ENCODE measurements around the gene SLCO4A1. TPM values are rescaled to one million over a fixed set of nuclear protein-coding genes. Genes with fewer than 3 reads are reported as not detected.

The SLCO4A1 gene
- total and polyA plus RNA-seq, 2 experiments from 2014 or later: 25.8 to 99.0 TPM

DNA sequence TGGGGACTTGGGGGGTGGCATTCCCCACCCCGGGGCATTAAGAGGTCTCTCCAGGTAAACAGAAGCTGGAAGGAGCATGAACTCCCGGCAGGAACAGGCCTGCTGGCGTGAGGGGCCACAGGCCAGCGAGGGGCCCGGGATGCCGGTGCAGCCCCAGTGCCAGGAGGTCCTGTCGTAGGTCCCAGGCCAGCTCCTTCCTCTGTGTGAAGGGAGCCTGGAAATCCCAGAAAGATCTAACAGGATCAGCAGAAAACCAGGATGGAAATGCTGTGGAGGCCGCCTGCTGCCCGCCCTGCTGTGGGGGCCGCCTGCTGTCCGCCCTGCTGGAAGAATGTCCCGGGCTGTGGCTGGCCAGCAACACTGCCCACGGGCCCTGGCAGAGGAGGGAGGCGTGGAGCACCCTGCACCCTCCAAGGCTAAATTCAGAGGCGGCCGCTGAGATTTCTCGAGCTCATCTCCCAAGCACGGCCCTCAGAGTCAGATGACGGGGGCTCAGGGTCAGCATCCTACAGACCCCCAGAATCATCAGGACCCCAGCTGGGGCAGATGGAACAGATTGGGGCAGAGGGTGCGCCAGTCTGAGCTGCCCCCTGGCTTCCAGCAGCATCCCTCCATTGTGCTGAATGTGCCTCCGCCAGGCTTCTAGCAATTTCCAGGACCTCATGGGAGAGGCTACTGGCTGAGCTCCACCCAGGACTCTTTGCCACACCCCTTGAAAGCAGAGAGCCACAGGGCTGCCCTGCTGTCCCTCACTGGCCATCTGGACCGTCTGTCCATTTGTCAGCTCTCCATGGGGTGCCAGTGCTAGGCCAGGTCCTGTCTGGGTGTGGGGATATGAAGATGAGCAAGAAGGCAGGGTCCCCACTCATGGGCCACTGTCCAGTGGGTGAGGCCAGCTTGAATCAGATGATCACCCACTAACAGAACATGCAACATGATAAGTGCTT is 32.2 kb upstream of the SLCO4A1 start:
- Histone ChIP-seq H4K20me1 (ENCODE audit: insufficient read depth, poor library complexity, severe bottlenecking) (no peaks in the 10 kb centered on the region), H3K4me3 (no peak overlapping the region), H3K9me3 (ENCODE audit: low read depth) (no peaks in the 10 kb centered on the region), H3K27ac (no peak overlapping the region), H2AFZ (no peak overlapping the region), H3K79me2 (no peaks in the 10 kb centered on the region), H3K9me2 (replicated peaks; ENCODE audit: insufficient read depth) (no peaks in the 10 kb centered on the region), H3K4me2 (no peak overlapping the region), H3K36me3 (replicated peaks; ENCODE audit: insufficient read depth, low read depth) (no peaks in the 10 kb centered on the region), H3K27me3 (no peaks in the 10 kb centered on the region), H3K4me1 (ENCODE audit: insufficient read depth) (peaks cover 8% of the 10 kb centered on the region)
- TF ChIP-seq EZH2phosphoT487 (IDR thresholded peaks at IDR 0.05; ENCODE audit: low read depth, severe bottlenecking, unreplicated experiment) (no peak), EZH2 (IDR thresholded peaks at IDR 0.05; ENCODE audit: borderline replicate concordance) (no peak)
- TF ChIP-seq, protein P1, sequence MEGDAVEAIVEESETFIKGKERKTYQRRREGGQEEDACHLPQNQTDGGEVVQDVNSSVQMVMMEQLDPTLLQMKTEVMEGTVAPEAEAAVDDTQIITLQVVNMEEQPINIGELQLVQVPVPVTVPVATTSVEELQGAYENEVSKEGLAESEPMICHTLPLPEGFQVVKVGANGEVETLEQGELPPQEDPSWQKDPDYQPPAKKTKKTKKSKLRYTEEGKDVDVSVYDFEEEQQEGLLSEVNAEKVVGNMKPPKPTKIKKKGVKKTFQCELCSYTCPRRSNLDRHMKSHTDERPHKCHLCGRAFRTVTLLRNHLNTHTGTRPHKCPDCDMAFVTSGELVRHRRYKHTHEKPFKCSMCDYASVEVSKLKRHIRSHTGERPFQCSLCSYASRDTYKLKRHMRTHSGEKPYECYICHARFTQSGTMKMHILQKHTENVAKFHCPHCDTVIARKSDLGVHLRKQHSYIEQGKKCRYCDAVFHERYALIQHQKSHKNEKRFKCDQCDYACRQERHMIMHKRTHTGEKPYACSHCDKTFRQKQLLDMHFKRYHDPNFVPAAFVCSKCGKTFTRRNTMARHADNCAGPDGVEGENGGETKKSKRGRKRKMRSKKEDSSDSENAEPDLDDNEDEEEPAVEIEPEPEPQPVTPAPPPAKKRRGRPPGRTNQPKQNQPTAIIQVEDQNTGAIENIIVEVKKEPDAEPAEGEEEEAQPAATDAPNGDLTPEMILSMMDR (IDR thresholded peaks at IDR 0.05; ENCODE audit: poor library complexity): no peak
- DNase-seq (ENCODE audit: low spot score): no peak
- 92% methylated on average over 22 of the region's 22 CpGs for WGBS (ENCODE audit: low lambda C conversion rate, missing lambda C conversion rate)

DNA sequence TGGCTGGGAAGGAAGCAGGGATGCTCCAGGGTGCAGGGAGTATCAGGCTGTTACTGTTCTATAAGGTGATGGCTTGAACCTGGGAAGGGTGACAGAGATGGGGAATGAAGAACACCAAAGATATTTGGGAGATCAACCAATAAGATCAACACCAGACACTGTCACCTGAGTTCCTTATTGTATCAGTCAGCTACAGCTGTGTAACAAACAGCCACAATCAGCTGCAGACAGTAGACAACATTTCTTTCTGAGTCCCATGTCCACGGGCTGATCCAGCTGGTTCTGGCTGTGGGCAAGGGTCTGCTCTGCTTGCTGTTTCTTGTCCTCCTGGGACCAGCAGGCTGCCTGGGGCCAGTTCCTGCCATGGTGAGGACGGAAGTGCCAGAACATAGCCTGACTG is 31.3 kb upstream of the SLCO4A1 start:
- Histone ChIP-seq H4K20me1 (ENCODE audit: insufficient read depth, poor library complexity, severe bottlenecking) (no peaks in the 10 kb centered on the region), H2AFZ (no peak overlapping the region), H3K79me2 (no peaks in the 10 kb centered on the region), H3K9me3 (ENCODE audit: low read depth) (no peaks in the 10 kb centered on the region), H3K9me2 (replicated peaks; ENCODE audit: insufficient read depth) (no peaks in the 10 kb centered on the region), H3K36me3 (replicated peaks; ENCODE audit: insufficient read depth, low read depth) (no peaks in the 10 kb centered on the region), H3K4me1 (ENCODE audit: insufficient read depth) (peaks cover 5% of the 10 kb centered on the region), H3K27ac (no peak overlapping the region), H3K4me2 (no peak overlapping the region), H3K4me3 (no peak overlapping the region), H3K27me3 (no peaks in the 10 kb centered on the region)
- DNase-seq (ENCODE audit: low spot score): no peak
- WGBS (ENCODE audit: low lambda C conversion rate, missing lambda C conversion rate): 87% methylated on average over 2 of the region's 2 CpGs
- TF ChIP-seq EZH2 (IDR thresholded peaks at IDR 0.05; ENCODE audit: borderline replicate concordance): no peak
- TF ChIP-seq, protein P1 (IDR thresholded peaks at IDR 0.05; ENCODE audit: poor library complexity): no peak
- TF ChIP-seq EZH2phosphoT487 (IDR thresholded peaks at IDR 0.05; ENCODE audit: low read depth, severe bottlenecking, unreplicated experiment): no peak

DNA sequence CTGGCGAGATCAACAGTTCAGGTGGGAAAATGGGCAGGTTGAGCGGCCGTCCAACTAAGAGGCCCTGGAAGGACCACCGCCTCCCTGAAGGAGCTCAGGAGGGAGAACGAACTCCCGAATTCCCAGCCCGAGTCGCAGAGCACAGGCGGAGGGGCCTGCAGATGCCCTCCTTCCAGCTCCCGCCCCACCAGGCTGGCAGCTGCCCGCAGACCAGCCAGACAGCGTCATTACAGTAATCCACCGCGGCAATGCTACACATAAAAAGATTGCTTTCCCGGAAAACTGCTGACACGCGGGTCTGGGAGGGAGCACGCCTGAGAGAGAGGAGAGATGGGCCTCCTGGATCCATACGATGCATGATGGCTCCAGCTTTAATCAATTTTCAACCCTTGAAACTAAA is 30.5 kb upstream of the SLCO4A1 start:
- H3K4me2 ChIP-seq: no peak overlapping the region
- H3K4me3 ChIP-seq: no peak overlapping the region
- DNase-seq (ENCODE audit: low spot score): no peak
- H3K4me1 ChIP-seq (ENCODE audit: insufficient read depth): peaks cover 5% of the 10 kb centered on the region
- H3K36me3 ChIP-seq (replicated peaks; ENCODE audit: insufficient read depth, low read depth): no peaks in the 10 kb centered on the region
- no peaks in the 10 kb centered on the region for H4K20me1 ChIP-seq (ENCODE audit: insufficient read depth, poor library complexity, severe bottlenecking)
- H3K27ac ChIP-seq: no peak overlapping the region
- no peaks in the 10 kb centered on the region for H3K9me2 ChIP-seq (replicated peaks; ENCODE audit: insufficient read depth)
- no peaks in the 10 kb centered on the region for H3K9me3 ChIP-seq (ENCODE audit: low read depth)
- no peaks in the 10 kb centered on the region for H3K27me3 ChIP-seq
- 88% methylated on average over 19 of the region's 19 CpGs for WGBS (ENCODE audit: low lambda C conversion rate, missing lambda C conversion rate)
- H3K79me2 ChIP-seq: no peaks in the 10 kb centered on the region
- H2AFZ ChIP-seq: no peak overlapping the region
- TF ChIP-seq EZH2phosphoT487 (IDR thresholded peaks at IDR 0.05; ENCODE audit: low read depth, severe bottlenecking, unreplicated experiment) (no peak), EZH2 (IDR thresholded peaks at IDR 0.05; ENCODE audit: borderline replicate concordance) (no peak)
- TF ChIP-seq, protein P1 (IDR thresholded peaks at IDR 0.05; ENCODE audit: poor library complexity): no peak
